ENCODE measurements around the gene FIBCD1.

DNA sequence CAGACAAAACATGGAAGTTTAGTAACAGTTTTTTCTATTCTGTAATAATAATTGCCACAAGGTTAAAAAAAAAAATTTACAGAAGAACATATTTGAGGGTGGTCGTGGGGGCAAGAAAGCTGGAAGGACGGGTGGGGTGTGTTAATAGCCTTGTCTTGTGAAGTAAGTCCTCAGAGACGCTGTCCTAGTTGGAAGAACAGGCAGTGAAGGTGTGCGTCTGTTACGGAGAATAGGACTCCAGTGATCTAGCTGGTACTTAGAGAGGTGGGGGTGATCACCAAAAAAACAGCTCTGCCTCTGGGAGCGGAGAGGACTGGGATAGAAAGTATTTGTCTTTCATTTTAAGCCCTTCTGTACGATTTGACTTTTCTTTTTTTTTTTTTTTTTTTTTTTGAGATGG lies 86.2 kb downstream of the FIBCD1 start:
- TF ChIP-seq SUZ12 (IDR thresholded peaks at IDR 0.05) (no peak), FOXM1 (IDR thresholded peaks at IDR 0.05; ENCODE audit: borderline replicate concordance) (no peak), BHLHE40 (IDR thresholded peaks at IDR 0.05; ENCODE audit: borderline replicate concordance) (no peak), ELF4 (IDR thresholded peaks at IDR 0.05) (no peak), FOXK2 (IDR thresholded peaks at IDR 0.05) (no peak), ZNF384 (IDR thresholded peaks at IDR 0.05) (no peak)
- TF ChIP-seq, protein P1, sequence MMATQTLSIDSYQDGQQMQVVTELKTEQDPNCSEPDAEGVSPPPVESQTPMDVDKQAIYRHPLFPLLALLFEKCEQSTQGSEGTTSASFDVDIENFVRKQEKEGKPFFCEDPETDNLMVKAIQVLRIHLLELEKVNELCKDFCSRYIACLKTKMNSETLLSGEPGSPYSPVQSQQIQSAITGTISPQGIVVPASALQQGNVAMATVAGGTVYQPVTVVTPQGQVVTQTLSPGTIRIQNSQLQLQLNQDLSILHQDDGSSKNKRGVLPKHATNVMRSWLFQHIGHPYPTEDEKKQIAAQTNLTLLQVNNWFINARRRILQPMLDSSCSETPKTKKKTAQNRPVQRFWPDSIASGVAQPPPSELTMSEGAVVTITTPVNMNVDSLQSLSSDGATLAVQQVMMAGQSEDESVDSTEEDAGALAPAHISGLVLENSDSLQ (IDR thresholded peaks at IDR 0.05), result no peak
